Measurements from ENCODE around the gene RPRD2.

DNA sequence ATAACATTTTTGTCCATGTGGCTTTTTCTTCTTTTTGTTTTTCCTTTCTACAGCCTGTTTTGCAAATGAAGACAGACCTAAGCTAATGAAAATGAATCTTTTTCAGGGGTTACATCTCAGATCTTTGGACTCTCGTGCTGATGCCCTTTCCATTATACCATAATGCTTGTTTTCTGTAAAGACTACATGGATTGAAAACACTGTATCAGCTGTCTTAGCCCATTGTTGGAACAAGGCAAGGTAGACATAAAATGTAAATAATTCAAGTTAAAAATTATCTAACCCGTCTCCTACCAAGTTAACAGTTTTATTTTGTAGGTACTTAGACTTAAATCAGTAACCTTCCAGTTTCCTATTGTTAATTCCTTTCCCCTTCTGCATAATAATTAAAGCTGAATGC is 44.9 kb downstream of the RPRD2 start:
- TF ChIP-seq, protein P1, sequence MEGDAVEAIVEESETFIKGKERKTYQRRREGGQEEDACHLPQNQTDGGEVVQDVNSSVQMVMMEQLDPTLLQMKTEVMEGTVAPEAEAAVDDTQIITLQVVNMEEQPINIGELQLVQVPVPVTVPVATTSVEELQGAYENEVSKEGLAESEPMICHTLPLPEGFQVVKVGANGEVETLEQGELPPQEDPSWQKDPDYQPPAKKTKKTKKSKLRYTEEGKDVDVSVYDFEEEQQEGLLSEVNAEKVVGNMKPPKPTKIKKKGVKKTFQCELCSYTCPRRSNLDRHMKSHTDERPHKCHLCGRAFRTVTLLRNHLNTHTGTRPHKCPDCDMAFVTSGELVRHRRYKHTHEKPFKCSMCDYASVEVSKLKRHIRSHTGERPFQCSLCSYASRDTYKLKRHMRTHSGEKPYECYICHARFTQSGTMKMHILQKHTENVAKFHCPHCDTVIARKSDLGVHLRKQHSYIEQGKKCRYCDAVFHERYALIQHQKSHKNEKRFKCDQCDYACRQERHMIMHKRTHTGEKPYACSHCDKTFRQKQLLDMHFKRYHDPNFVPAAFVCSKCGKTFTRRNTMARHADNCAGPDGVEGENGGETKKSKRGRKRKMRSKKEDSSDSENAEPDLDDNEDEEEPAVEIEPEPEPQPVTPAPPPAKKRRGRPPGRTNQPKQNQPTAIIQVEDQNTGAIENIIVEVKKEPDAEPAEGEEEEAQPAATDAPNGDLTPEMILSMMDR (IDR thresholded peaks at IDR 0.05): no peak
- TF ChIP-seq POLR2A (IDR thresholded peaks at IDR 0.05): no peak

Measured in body of pancreas (tissue), 4 donors.